CD4-positive, CD25-positive, alpha-beta regulatory T cell (primary cell): ENCODE data around the gene TMEM135. TPM values are rescaled to one million over a fixed set of nuclear protein-coding genes. Genes with fewer than 3 reads are reported as not detected.
"Not testable (repeated sequence)": the region's sequence is repeated elsewhere in the genome, so short reads cannot be mapped to it uniquely, and the experiment has no call there.

ENCODE experiments used
- ATAC-seq, 2 donors: fragments of 150-1000 bp; cut with Tn5 transposase; one replicate each; pipeline ENCODE4 v1.10.0; 2021; ENCODE audit warnings: low read depth in 2 of 2, moderate number of reproducible peaks in 2 of 2, moderate library complexity in 1 of 2
- DNase-seq, 3 donors: peaks; one replicate each; pipeline versions ENCODE4 v3.0.0 to v3.0.0-alpha.2; 2012 to 2022; ENCODE audit warnings: mixed read lengths in 1 of 3
- H3K27ac ChIP-seq: one replicate; pipeline ENCODE4 v1.7.0; 2013; ENCODE audit warnings: mild to moderate bottlenecking, low read length; ENCODE audit not compliant: insufficient read depth, poor library complexity, severe bottlenecking
- H3K27me3 ChIP-seq: one replicate; pipeline ENCODE4 v1.7.0; 2013; ENCODE audit warnings: low read length; ENCODE audit not compliant: control insufficient read depth, insufficient read depth
- H3K36me3 ChIP-seq: one replicate; pipeline ENCODE4 v1.7.0; 2013; ENCODE audit warnings: mild to moderate bottlenecking, low read length, moderate library complexity; ENCODE audit not compliant: control insufficient read depth, insufficient read depth
- H3K4me1 ChIP-seq: 2 replicates; pipeline ENCODE4 v1.7.0; 2013; ENCODE audit warnings: mild to moderate bottlenecking, low read length; ENCODE audit not compliant: insufficient read depth, control insufficient read depth, poor library complexity, severe bottlenecking
- H3K4me3 ChIP-seq: one replicate; pipeline ENCODE4 v1.7.0; 2013; ENCODE audit warnings: low read depth, mild to moderate bottlenecking, low read length, moderate library complexity
- H3K9me3 ChIP-seq, 2 experiments: 1 replicate in 1 of 2; 2 replicates in 1 of 2; pipeline ENCODE4 v1.7.0; 2013; ENCODE audit warnings: low read length in 2 of 2, mild to moderate bottlenecking in 1 of 2, moderate library complexity in 1 of 2; ENCODE audit not compliant: control insufficient read depth in 2 of 2
- H3K27ac Mint-ChIP-seq, 3 donors: one replicate each; pipeline ENCODE4 v1.8.0; 2020 to 2022; ENCODE audit warnings: mild to moderate bottlenecking in 3 of 3, mixed read lengths in 3 of 3, moderate library complexity in 2 of 3
- H3K27me3 Mint-ChIP-seq: one replicate; pipeline ENCODE4 v1.8.0; 2022; ENCODE audit warnings: mild to moderate bottlenecking, mixed read lengths
- H3K36me3 Mint-ChIP-seq: one replicate; pipeline ENCODE4 v1.8.0; 2020; ENCODE audit warnings: mixed read lengths
- H3K4me1 Mint-ChIP-seq, 4 donors: one replicate each; pipeline ENCODE4 v1.8.0; 2020 to 2022; ENCODE audit warnings: mixed read lengths in 4 of 4, mild to moderate bottlenecking in 1 of 4
- H3K4me3 Mint-ChIP-seq, 4 donors: one replicate each; pipeline ENCODE4 v1.8.0; 2020 to 2022; ENCODE audit warnings: mild to moderate bottlenecking in 4 of 4, mixed read lengths in 4 of 4, moderate library complexity in 3 of 4
- H3K9me3 Mint-ChIP-seq, 7 donors: one replicate each; pipeline ENCODE4 v1.8.0; 2020 to 2022; ENCODE audit warnings: mixed read lengths in 7 of 7, mild to moderate bottlenecking in 3 of 7, moderate library complexity in 2 of 7
- polyA plus RNA-seq, 4 donors: library from polyadenylated mRNA; unstranded; fragments of 300-500 nt; fragmentation: Illumina TruSeq; gene quantifications; one replicate each; pipeline ENCODE4 v1.2.3, GENCODE V29; 2021
- total RNA-seq: library from RNA; stranded (reverse); gene quantifications from one replicate; pipeline ENCODE4 v1.2.3, GENCODE V29; 2022

Gene TMEM135
- total and polyA plus RNA-seq, 5 donors from 2014 or later, result 6.3 to 13.5 (median 9.8) TPM

GRCh38 chr11:87187076-87187475 lies 149.3 kb downstream of the TMEM135 start:
- ATAC-seq (no peak), DNase-seq (no peak)
- H3K9me3 Mint-ChIP-seq, result peaks cover 0 to 1% (median 0%) of the 10 kb centered on the region in 7 donors
- Histone ChIP-seq H3K36me3 (no peaks in the 10 kb centered on the region), H3K4me1 (no peaks in the 10 kb centered on the region), H3K27me3 (no peaks in the 10 kb centered on the region), H3K27ac (no peak overlapping the region), H3K9me3 (no peaks in the 10 kb centered on the region), H3K4me3 (no peak overlapping the region)
- H3K4me1 Mint-ChIP-seq, result peaks cover 4 to 14% (median 11%) of the 10 kb centered on the region in 4 donors
- no peak overlapping the region for H3K4me3 Mint-ChIP-seq
- H3K27ac Mint-ChIP-seq, result no peak overlapping the region
- H3K27me3 Mint-ChIP-seq, result no peaks in the 10 kb centered on the region
- peaks cover 4% of the 10 kb centered on the region for H3K36me3 Mint-ChIP-seq

DNA sequence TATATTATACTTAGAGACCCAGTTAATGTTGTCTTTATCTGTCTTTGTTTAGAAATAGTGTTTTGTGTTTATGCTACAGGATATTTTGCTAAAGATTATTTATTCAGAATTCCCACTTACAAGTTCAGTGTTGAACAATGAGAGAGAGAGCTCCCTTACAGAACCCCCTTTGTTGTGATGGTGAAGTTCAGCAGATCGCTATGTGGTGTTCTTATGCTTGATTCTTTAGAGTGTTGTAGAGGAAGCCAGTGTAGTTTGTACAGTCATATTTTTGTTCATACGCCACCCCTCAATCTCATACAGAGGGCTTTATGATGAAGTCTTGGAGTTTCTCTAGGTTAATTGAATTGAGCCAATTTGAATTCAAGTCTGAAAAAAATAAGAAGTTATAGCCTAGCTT lies 150.2 kb downstream of the TMEM135 start:
- peaks cover 4 to 14% (median 8%) of the 10 kb centered on the region in 4 donors for H3K4me1 Mint-ChIP-seq
- H3K27ac ChIP-seq, result no peak overlapping the region
- no peak overlapping the region for H3K4me3 Mint-ChIP-seq
- no peaks in the 10 kb centered on the region for H3K9me3 ChIP-seq
- no peaks in the 10 kb centered on the region for H3K36me3 ChIP-seq
- H3K27ac Mint-ChIP-seq, result no peak overlapping the region
- H3K27me3 Mint-ChIP-seq, result no peaks in the 10 kb centered on the region
- ATAC-seq (no peak), DNase-seq (no peak)
- H3K4me3 ChIP-seq, result no peak overlapping the region
- H3K9me3 Mint-ChIP-seq, result peaks cover 0 to 1% (median 0%) of the 10 kb centered on the region in 7 donors
- no peaks in the 10 kb centered on the region for H3K27me3 ChIP-seq
- H3K4me1 ChIP-seq, result no peaks in the 10 kb centered on the region
- H3K36me3 Mint-ChIP-seq, result peaks cover 4% of the 10 kb centered on the region

DNA sequence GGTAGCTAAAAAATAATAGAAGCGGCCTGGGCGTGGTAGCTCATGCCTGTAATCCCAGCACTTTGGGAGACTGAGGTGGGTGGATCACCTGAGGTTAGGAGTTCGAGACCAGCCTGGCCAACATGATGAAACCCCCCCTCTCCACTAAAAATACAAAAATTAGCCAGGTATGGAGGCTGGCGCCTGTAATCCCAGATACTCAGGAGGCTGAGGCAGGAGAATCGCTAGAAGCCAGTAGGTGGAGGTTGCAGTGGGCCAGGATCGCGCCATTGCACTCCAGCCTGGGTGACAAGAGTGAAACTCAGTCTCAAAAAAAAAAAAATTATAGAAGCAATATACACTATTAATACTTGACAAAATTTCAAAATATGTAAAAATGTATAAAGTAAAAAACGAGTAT lies 150.7 kb downstream of the TMEM135 start:
- H3K36me3 ChIP-seq, H3K27ac Mint-ChIP-seq, ATAC-seq, H3K4me3 Mint-ChIP-seq, H3K27ac ChIP-seq, H3K9me3 Mint-ChIP-seq, H3K4me3 ChIP-seq, H3K4me1 ChIP-seq, H3K27me3 ChIP-seq, H3K36me3 Mint-ChIP-seq, H3K27me3 Mint-ChIP-seq, H3K9me3 ChIP-seq, DNase-seq: not testable (repeated sequence)
- H3K4me1 Mint-ChIP-seq, result peaks cover 4 to 14% (median 8%) of the 10 kb centered on the region in 4 donors

DNA sequence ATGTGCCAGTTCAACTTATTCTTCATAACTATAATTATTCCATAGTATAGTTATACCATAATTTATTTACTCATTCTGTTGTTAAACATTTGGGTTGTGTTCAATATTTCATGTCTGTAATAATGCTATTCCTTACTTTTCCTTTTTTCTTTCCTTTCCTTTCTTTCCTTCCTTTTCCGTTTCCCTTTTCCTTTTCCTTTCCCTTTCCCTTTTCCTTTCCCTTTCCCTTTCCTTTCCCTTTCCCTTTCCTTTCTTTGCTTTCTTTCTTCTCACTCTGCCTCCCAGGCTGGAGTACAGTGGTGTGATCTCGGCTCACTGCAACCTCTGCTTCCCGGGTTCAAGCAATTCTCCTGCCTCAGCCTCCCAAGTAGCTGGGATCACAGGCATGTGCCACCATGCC lies 151.2 kb downstream of the TMEM135 start:
- not testable (repeated sequence) for H3K36me3 Mint-ChIP-seq, H3K9me3 ChIP-seq, H3K27ac Mint-ChIP-seq, H3K4me3 Mint-ChIP-seq, H3K36me3 ChIP-seq, H3K4me3 ChIP-seq, H3K27me3 Mint-ChIP-seq, H3K27ac ChIP-seq, H3K4me1 ChIP-seq, DNase-seq, H3K27me3 ChIP-seq, H3K9me3 Mint-ChIP-seq, ATAC-seq
- peaks cover 4 to 14% (median 8%) of the 10 kb centered on the region in 4 donors for H3K4me1 Mint-ChIP-seq

DNA sequence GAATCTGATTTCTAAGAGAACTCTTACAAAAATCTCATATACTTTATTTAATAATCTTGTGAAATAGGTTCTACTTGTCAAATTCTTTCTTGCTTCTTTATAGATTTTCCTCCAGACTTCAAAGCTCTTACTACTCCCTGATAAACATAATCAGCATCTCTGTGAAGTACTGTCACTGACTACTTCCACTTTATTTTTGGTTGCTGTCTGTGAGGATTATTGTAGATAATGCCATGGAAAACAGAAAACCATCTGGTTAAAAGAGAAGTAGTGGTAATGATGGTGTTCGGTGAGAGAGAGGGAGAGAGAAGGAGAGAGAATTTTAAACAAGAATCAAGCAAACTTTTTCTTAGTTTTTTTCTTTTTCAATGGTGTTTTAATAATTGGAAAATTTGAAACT lies 152.3 kb downstream of the TMEM135 start:
- DNase-seq (no peak), ATAC-seq (no peak)
- no peaks in the 10 kb centered on the region for H3K36me3 ChIP-seq
- Mint-ChIP-seq H3K9me3 (peaks cover 0 to 1% (median 0%) of the 10 kb centered on the region in 7 donors), H3K27me3 (no peaks in the 10 kb centered on the region), H3K36me3 (peaks cover 4% of the 10 kb centered on the region), H3K27ac (no peak overlapping the region), H3K4me3 (no peak overlapping the region), H3K4me1 (peaks cover 4 to 12% (median 6%) of the 10 kb centered on the region in 4 donors)
- H3K4me1 ChIP-seq, result no peaks in the 10 kb centered on the region
- H3K27me3 ChIP-seq, result no peaks in the 10 kb centered on the region
- no peaks in the 10 kb centered on the region for H3K9me3 ChIP-seq
- H3K4me3 ChIP-seq, result no peak overlapping the region
- H3K27ac ChIP-seq, result no peak overlapping the region

- Histone ChIP-seq H3K36me3 (no peaks in the 10 kb centered on the region), H3K4me1 (no peaks in the 10 kb centered on the region), H3K27ac (no peak overlapping the region), H3K4me3 (no peak overlapping the region), H3K27me3 (no peaks in the 10 kb centered on the region), H3K9me3 (no peaks in the 10 kb centered on the region)
- ATAC-seq, result no peak
- DNase-seq, result no peak
- no peak overlapping the region for H3K4me3 Mint-ChIP-seq
- peaks cover 0 to 5% (median 3%) of the 10 kb centered on the region in 4 donors for H3K4me1 Mint-ChIP-seq
- peaks cover 0 to 1% (median 0%) of the 10 kb centered on the region in 7 donors for H3K9me3 Mint-ChIP-seq
- H3K27me3 Mint-ChIP-seq, result no peaks in the 10 kb centered on the region
- H3K36me3 Mint-ChIP-seq, result no peaks in the 10 kb centered on the region
- H3K27ac Mint-ChIP-seq, result no peak overlapping the region
These were observed 156.2 kb downstream of the TMEM135 start for GRCh38 chr11:87193756-87194470.

GRCh38 chr11:87194985-87195820 lies 157.5 kb downstream of the TMEM135 start:
- Mint-ChIP-seq H3K4me3 (peak overlapping the region in 1 of 4 donors; percentile 70), H3K9me3 (no peaks in the 10 kb centered on the region), H3K27ac (no peak overlapping the region), H3K4me1 (peaks cover 0 to 3% (median 1%) of the 10 kb centered on the region in 4 donors), H3K27me3 (no peaks in the 10 kb centered on the region), H3K36me3 (no peaks in the 10 kb centered on the region)
- H3K4me1 ChIP-seq, result no peaks in the 10 kb centered on the region
- DNase-seq (no peak), ATAC-seq (no peak)
- no peak overlapping the region for H3K27ac ChIP-seq
- no peaks in the 10 kb centered on the region for H3K9me3 ChIP-seq
- H3K36me3 ChIP-seq, result no peaks in the 10 kb centered on the region
- H3K4me3 ChIP-seq, result no peak overlapping the region
- H3K27me3 ChIP-seq, result no peaks in the 10 kb centered on the region
